Middle frontal gyrus (tissue), 1 donor: ENCODE measurements around the gene S100B.
"Not testable (repeated sequence)": the region's sequence is repeated elsewhere in the genome, so short reads cannot be mapped to it uniquely, and the experiment has no call there.

ENCODE experiments used
- DNase-seq: peaks from one replicate; pipeline ENCODE4 v3.0.0-alpha.2; 2015; ENCODE audit warnings: low spot score; ENCODE audit errors: extremely low spot score

The S100B gene

GRCh38 chr21:46603228-46603627 lies 1.7 kb downstream of the S100B start:
- DNase-seq, result no peak

DNA sequence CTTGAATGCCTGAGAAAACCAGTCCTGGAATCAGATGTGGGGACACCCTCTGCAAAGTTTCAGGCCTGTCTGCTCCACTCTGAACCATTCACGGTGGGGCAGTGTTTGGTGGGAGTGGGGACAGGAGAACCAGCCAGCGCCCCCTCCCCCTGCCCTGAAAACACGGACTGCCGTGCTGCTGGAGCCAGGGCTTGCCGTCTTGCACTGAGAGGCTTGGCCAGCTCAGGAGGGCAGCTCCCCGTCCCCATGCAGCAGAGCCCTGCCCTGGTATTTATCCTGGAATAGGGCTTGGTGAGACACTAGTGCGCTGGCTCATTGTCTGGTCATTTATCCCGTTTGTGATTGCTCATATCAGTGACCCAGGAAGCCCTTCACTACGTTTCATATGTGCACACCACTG lies 3.9 kb downstream of the S100B start:
- no peak for DNase-seq

- DNase-seq, result no peak
Measured at GRCh38 chr21:46600305-46600704, 4.6 kb downstream of the S100B start.

GRCh38 chr21:46598581-46599572 lies 6.0 kb downstream of the S100B start:
- DNase-seq, result no peak

DNA sequence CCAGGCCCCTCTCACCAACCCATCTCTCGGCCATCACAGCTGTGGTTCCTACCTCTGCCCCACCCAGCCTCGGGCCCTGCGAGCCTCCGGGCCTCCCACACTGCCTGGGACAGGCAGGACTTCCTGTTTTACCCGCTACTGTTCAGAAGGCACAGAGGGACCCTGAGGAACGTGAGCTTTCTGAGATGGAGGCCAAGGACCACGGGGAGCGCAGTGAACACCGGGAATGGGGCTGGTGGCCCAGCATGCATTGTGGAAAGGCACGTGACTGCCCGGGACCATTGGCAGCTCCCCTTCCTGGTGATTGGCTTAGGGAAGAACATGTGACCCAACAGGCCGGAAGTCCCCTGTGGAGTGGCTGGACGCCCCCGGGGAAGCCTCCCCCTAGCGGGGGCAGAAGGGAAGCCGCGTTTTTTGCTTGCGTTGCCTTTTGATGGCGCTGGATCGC lies 7.0 kb downstream of the S100B start:
- DNase-seq, result no peak

GRCh38 chr21:46597031-46597430 lies 7.9 kb downstream of the S100B start:
- no peak for DNase-seq

DNA sequence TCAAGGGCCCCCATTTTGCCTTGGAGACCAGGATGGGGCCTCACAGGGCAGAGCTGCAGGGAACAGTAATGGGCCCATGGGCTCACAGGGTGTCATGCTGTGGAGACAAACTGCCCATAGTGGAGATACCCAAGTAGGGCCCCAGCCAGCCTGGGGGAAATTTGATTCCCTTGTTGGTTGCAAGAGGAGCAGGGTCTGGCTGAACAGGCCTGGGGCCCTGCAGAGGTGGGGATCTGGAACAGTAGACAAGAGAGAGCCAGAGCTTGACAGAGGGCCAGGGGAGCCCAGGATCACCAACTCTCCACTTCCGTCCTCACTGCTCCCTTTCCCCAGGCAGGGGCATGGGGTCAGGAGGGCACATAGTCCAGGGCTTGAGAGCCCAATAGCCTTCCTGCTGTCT lies 8.7 kb downstream of the S100B start:
- no peak for DNase-seq

- DNase-seq, result no peak
Measured at GRCh38 chr21:46594276-46594675, 10.6 kb downstream of the S100B start.

DNA sequence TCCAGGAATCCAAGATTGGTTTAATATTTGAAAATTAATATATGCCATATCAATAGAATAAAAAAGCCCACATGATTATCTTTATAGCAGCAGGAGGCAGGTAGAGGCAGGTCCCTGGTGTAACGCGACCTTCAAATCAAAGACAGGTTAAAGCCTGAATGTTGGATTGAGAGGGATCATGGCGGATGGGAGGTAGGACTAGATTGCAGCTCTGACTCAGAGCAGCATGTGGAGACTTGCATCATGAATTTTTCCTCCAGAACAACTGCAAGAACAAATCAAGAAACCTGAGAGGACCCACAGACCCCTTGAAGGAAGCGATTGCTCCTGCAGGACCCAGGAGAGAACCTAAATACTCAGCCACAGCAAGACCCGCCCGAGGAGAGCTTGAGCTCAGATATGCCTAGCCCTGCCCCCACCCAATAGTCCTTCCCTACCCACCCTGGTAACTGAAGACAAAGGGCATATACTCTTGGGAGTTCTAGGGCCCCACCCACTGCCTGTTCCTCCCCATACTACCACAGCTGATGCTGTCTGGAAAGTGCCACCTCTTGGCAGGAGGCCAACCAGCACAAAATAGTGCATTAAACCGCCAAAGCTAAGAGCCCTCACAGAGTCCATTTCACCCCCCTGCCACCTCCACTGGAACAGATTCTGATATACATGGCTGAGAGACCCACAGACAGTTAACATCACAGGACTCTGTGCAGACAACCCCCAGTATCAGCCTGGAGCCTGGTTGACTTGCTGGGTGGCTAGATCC lies 19.5 kb downstream of the S100B start:
- no peak for DNase-seq

- DNase-seq, result no peak
Measured at GRCh38 chr21:46581780-46582307, 23.0 kb downstream of the S100B start.

DNA sequence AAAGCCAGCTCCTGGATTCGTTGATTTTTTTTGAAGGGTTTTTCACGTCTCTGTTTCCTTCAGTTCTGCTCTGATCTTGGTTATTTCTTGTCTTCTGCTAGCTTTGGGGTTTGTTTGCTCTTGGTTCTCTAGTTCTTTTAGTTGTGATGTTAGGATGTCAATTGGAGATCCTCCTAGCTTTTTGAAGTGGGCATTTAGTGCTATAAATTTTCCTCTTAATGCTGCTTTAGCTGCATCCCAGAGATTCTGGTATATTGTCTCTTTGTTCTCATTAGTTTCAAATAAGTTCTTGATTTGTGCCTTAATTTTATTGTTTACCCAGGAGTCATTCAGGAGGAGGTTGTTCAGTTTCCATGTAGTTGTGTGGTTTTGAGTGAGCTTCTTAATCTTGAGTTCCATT lies 25.5 kb downstream of the S100B start:
- not testable (repeated sequence) for DNase-seq

DNA sequence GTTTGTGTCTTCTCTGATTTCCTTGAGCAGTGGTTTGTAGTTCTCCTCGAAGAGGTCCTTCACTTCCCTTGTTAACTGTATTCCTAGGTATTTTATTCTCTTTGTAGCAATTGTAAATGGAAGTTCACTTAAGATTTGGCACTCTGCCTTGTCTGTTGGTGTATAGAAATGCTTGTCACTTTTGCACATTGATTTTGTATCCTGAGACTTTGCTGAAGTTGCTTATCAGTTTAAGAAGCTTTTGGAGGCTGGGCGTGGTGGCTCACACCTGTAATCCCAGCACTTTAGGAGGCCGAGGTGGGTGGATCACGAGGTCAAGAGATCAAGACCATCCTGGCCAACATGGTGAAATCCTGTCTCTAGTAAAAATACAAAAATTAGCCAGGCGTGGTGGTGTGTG lies 27.1 kb downstream of the S100B start:
- not testable (repeated sequence) for DNase-seq

- DNase-seq, result no peak
Measured at GRCh38 chr21:46572850-46573249, 32.0 kb downstream of the S100B start.

GRCh38 chr21:46570631-46571030 lies 34.3 kb downstream of the S100B start:
- no peak for DNase-seq

GRCh38 chr21:46570119-46570518 lies 34.8 kb downstream of the S100B start:
- no peak for DNase-seq

GRCh38 chr21:46569081-46569480 lies 35.8 kb downstream of the S100B start:
- no peak for DNase-seq

DNA sequence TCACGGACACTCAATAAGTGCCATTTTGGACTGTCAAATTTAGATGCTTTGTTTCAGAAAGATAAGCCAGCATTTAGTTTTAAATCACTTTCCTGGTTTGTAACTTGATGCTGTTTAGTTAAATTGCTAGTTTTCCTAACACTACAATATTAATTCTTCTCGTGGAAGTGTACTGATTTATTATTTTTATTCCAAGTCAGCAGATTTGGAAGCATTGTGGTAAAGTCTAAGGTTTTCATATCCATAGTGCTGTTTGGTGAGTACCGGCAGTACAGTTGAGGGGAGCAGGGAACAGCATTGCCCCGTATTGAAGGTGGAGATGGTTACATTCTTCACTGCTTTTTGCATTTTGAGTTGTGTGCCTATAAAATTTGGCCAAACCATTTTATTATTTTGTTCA lies 36.3 kb downstream of the S100B start:
- no peak for DNase-seq

GRCh38 chr21:46567348-46567747 lies 37.5 kb downstream of the S100B start:
- no peak for DNase-seq

DNA sequence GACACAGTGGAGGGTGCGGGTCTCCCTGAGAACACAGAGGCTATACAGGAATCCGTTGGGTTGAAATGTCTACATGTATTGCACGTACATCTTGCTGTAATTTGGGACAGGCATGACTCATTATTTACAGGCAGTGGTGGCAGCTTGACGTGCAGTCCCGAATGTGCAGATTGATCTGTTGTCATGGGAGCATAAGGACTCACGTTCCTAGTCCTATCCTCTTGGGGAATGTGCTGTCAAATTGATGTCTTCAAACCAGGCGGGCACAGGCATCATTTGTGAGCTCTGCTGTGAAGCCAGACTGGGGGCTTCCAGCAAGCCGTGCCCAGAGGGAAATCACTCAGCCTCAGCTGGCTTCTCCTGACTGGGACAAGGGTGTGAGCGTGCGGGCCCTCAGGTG lies 40.5 kb downstream of the S100B start:
- DNase-seq, result no peak

- no peak for DNase-seq
Measured at GRCh38 chr21:46562964-46563607, 41.8 kb downstream of the S100B start.

DNA sequence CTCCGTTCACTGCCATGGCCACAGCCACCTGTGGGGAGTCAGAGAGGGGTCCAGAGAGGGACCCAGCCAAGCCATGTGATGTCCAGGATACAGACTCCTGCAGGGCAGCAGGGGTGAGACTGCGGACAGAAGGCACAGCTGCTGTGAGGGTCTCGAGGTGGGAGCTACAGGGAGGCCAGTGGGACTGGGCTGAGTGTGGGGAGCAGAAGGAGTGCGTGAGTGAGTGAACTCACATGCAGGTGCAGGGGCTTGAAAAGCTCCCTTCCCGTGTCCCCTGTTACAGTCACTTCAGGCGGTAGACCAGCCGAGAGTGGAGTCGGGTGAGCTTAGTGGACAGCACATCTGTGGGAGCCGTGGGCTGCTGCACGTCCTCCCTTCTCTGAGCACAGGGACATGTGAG lies 42.4 kb downstream of the S100B start:
- DNase-seq, result no peak
